ENCODE data around the gene TMEM170A. TPM values are rescaled to one million over a fixed set of nuclear protein-coding genes. Genes with fewer than 3 reads are reported as not detected.
A peak's percentile ranks its signal among the peaks of the same experiment; 100 is the strongest.

Gene TMEM170A
- total RNA-seq (2013; cell fraction: nucleolus; rRNA removed), result 41.6 and 42.7 TPM in 2 replicates
- 22.9 and 26.4 TPM in 2 replicates for total RNA-seq (2014; rRNA removed)
- total RNA-seq (2014; rRNA removed; fragmentation: Illumina TruSeq; extraction: Trizol), result 17.7 and 18.9 TPM in 2 replicates
- 20.7 and 23.0 TPM in 2 replicates for total RNA-seq (2021)
- 11.7 TPM for polyA plus RNA-seq (2011; ENCODE audit: low read depth)
- 28.2 and 41.5 TPM in 2 replicates for polyA plus RNA-seq (2011; rRNA removed)
- 16.9 and 17.4 TPM in 2 replicates for polyA plus RNA-seq (2011; cell fraction: cytosol; rRNA removed)
- 6.2 and 8.4 TPM in 2 replicates for polyA plus RNA-seq (2011; cell fraction: nucleus; rRNA removed)
- polyA plus RNA-seq (2012), result 13.0 and 16.0 TPM in 2 replicates
- polyA plus RNA-seq (2014; fragmentation: Illumina TruSeq; extraction: Trizol), result 13.5 and 16.5 TPM in 2 replicates
- 1 to 10 TPM; 7.3 to 7.8 TPM for polyA plus RNA-seq (2014; fragmentation: Nextera tagmentation; extraction: Ambion mirVana)
- 11.5 and 14.6 TPM in 2 replicates for polyA plus RNA-seq (2014; rRNA removed)
- polyA plus RNA-seq (2016; fragmentation: Nextera tagmentation; extraction: Ambion mirVana), result 10 to 100 TPM; 23.5 to 27.5 TPM
- 21.9 and 22.6 TPM in 2 replicates for polyA minus RNA-seq (2011; rRNA and poly(A)+ RNA removed)
- 10.2 and 12.9 TPM in 2 replicates for polyA minus RNA-seq (2011; cell fraction: cytosol; rRNA and poly(A)+ RNA removed)
- 4.4 and 8.4 TPM in 2 replicates for polyA minus RNA-seq (2011; cell fraction: nucleus; rRNA and poly(A)+ RNA removed)
- percentile 77 among the genes with signal in this experiment for Bru-seq, nascent RNA
- percentile 95 among the genes with signal in this experiment for BruChase-seq, experiment 1, labeled RNA remaining after a 6-hour chase
- percentile 98 among the genes with signal in this experiment for BruChase-seq, experiment 2, labeled RNA remaining after a 2-hour chase
- long read RNA-seq, experiment 1, transcript TMEM170A-202 (3 exons, 1,072 nt), result major isoform, 5 of 8 reads
- long read RNA-seq, experiment 1, partial matches to known transcripts, result 0 of 8 reads
- long read RNA-seq, experiment 1, other reads (novel, unspliced or antisense), result 2 of 8 reads
- long read RNA-seq, experiment 2, full-length matches to known transcripts, result 36 of 45 reads
- long read RNA-seq, experiment 2, partial matches to known transcripts, result 0 of 45 reads
- long read RNA-seq, experiment 2, other reads (novel, unspliced or antisense), result 9 of 45 reads

DNA sequence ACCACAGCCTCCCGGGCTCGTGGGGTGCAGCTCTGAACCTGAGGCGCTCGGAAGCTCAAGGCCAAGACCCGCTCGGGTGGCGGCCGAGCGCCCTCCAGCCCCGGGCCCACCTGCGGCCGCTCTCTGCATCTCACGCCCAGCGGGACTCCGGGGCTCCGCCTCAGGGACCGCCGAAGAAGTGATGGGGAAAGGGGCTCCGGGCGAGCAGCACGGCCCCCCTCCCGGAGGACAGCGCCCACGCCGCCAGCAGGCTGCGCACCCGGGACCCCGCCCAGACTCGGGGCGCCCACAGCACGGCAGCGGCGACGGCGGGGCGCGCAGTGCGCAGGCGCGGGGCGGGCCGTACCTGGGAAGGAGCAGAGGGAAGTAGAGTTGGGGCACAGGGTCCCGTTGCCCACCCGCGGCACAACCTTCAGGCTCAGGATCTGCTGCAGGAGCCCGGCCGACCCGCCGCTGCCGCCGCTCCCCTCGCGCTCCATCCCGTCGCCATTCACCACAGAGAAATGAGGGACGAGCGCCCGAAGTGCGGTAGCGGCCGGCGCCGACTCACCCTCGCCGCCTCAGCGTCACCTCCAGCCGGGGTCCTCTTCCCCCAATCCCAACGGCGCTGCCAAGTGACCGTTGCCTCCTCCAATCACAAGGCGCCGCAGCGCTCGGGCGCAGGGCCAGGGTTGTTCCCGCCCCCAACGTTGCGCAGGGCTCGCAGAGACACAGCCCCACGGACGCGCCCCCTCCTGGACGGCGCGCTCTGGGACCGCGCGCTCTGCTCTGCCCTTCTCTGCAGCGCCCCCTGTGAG is at the start of gene TMEM170A:
TMEM170A (minus strand) TSS at position 568 of the 797 bp plus-strand sequence; CDS start at position 479, 89 bp downstream.
- H3K27me3 ChIP-seq (replicated peaks in 1 of 2; ENCODE audit: control insufficient read depth in 2 of 2, insufficient read depth in 2 of 2, low read length in 1 of 2), result no peaks in the 10 kb centered on the region
- peak within 1 kb of the TSS; percentile 85 for H3K27ac ChIP-seq (ENCODE audit: control insufficient read depth, insufficient read depth)
- under 1% methylated on average over 77 of the region's 89 CpGs for WGBS (ENCODE audit: insufficient coverage, insufficient replicate concordance, low lambda C conversion rate, missing lambda C conversion rate)
- SMC1A ChIA-PET (ENCODE audit: uncharacterized antibody, unreplicated experiment), result interaction anchor here (0.6 to 1.4 kb wide), 9 partner anchors 9 to 265 kb away, joined by 3 to 7 read pairs (median 3); partner anchors contain the start of genes CFDP1, KARS1 and TERF2IP
- H3K9ac ChIP-seq (ENCODE audit: control insufficient read depth, insufficient read depth, low read length), result peak within 1 kb of the TSS; percentile 82
- DNase-seq (ENCODE audit: low read depth, low spot score) (peak; percentile 94), FAIRE-seq (peak; percentile 83), ATAC-seq (peak; percentile 96)
- H4K20me1 ChIP-seq (ENCODE audit: control insufficient read depth, insufficient read depth), result no peaks in the 10 kb centered on the region
- H3K4me2 ChIP-seq (ENCODE audit: control insufficient read depth, insufficient read depth), result peak within 1 kb of the TSS; percentile 82
- no TSS peak for BruUV-seq (replicated peaks)
- H3K9me3 ChIP-seq (replicated peaks; ENCODE audit: control insufficient read depth, insufficient read depth, low read length), result no peaks in the 10 kb centered on the region
- peaks cover 0 to 2% of the 10 kb centered on the region in 2 experiments; a peak in 2 of 4 replicates for H3K36me3 ChIP-seq (ENCODE audit: control insufficient read depth in 2 of 2, insufficient read depth in 2 of 2, low read length in 1 of 2)
- peak within 1 kb of the TSS; percentile 89 for H3K4me3 ChIP-seq
- H3K79me2 ChIP-seq (ENCODE audit: control insufficient read depth, insufficient read depth, low read length), result peaks cover 44% of the 10 kb centered on the region
- CTCF ChIA-PET, result interaction anchor here (0.6 to 4.3 kb wide), 40 partner anchors 8 to 281 kb away, joined by 3 to 34 read pairs (median 4); partner anchors contain the start of genes ADAT1, CFDP1 and CHST6
- POLR2A ChIA-PET, result interaction anchor here (0.6 to 1.3 kb wide), 8 partner anchors 30 to 138 kb away, joined by 3 to 7 read pairs (median 3); partner anchors contain the start of gene CFDP1
- RAD21 ChIA-PET (ENCODE audit: unreplicated experiment), result interaction anchor here (0.8 to 2.6 kb wide), 8 partner anchors 43 to 264 kb away, joined by 3 to 14 read pairs (median 3); partner anchors contain the start of genes ADAT1, KARS1 and TERF2IP
- H3K4me1 ChIP-seq (ENCODE audit: control insufficient read depth, insufficient read depth, low read length), result peaks cover 6% of the 10 kb centered on the region
- in situ Hi-C loops (cut with MboI) (loop anchor here (10.0 to 25.0 kb wide), 2 partner anchors 160 to 1723 kb away; partner anchors contain the start of genes ADAT1, MON1B and SYCE1L), intact Hi-C loops (cut with micrococcal nuclease; ENCODE audit: unreplicated experiment) (loop anchor here (1.0 to 5.0 kb wide), 6 partner anchors 31 to 265 kb away; partner anchors contain the start of genes ADAT1 and CFDP1)
- H2AFZ ChIP-seq (ENCODE audit: control insufficient read depth, low read depth, low read length), result peak within 1 kb of the TSS; percentile 97
- TF ChIP-seq POLR2AphosphoS5 (IDR thresholded peaks at IDR 0.05; ENCODE audit: low read length) (peak; percentile 95), ZNF207 (IDR thresholded peaks at IDR 0.05; ENCODE audit: borderline replicate concordance) (peak; percentile 83; the same call in 1 of the 2 replicates), BHLHE40 (IDR thresholded peaks at IDR 0.05; ENCODE audit: borderline replicate concordance in 1 of 2, low read depth in 2 of 2, low read length in 1 of 2) (peak in 1 of 2 experiments; percentile 80), NFYA (IDR thresholded peaks at IDR 0.05; ENCODE audit: borderline replicate concordance, low read depth, low read length) (no peak), CBFB (IDR thresholded peaks at IDR 0.05; ENCODE audit: low read depth) (no peak; the same call in 1 of the 2 replicates), BCL3 (IDR thresholded peaks at IDR 0.05; ENCODE audit: borderline replicate concordance, insufficient read depth, low read depth, low read length, poor library complexity, severe bottlenecking) (no peak), HDAC6 (IDR thresholded peaks at IDR 0.05; ENCODE audit: unreplicated experiment) (no peak), STAT1 (conservative IDR thresholded peaks at IDR 0.05) (peak; percentile 57; the same call in 1 of the 2 replicates), TCF3 (IDR thresholded peaks at IDR 0.05; ENCODE audit: borderline replicate concordance, insufficient read depth, low read depth, low read length) (no peak), CEBPB (IDR thresholded peaks at IDR 0.05; ENCODE audit: borderline replicate concordance in 1 of 2, low read depth in 2 of 2, low read length in 2 of 2) (no peak), NFYB (IDR thresholded peaks at IDR 0.05; ENCODE audit: insufficient read depth, low read depth, low read length) (peak; percentile 92), TAF1 (IDR thresholded peaks at IDR 0.05; ENCODE audit: borderline replicate concordance, low read depth, low read length) (peak; percentile 5; the same call in 1 of the 2 replicates)
